K562 (cell line): Measurements from ENCODE around the gene PCDHGB7. TPM values are rescaled to one million over a fixed set of nuclear protein-coding genes. Genes with fewer than 3 reads are reported as not detected.
A peak's percentile ranks its signal among the peaks of the same experiment; 100 is the strongest.

Experiments used
- L3MBTL2 ChIP-seq: fragments of 450-650 bp; IDR thresholded peaks from 2 replicates; pipeline ENCODE4 v1.6.1; 2016; ENCODE audit warnings: mild to moderate bottlenecking, moderate library complexity
- MEIS2 ChIP-seq: fragments of 450-650 bp; IDR thresholded peaks from 2 replicates; pipeline ENCODE4 v1.6.1; 2014; ENCODE audit warnings: mild to moderate bottlenecking; ENCODE audit not compliant: partially characterized antibody
- SPI1 ChIP-seq: IDR thresholded peaks from 2 replicates; pipeline ENCODE4 v1.6.1; 2011; ENCODE audit warnings: low read depth, low read length, control low read depth, borderline replicate concordance
- SREBF2 ChIP-seq: sonication (generic); formaldehyde crosslinking; IDR thresholded peaks from 2 replicates; pipeline ENCODE4 v1.4.0; 2020; ENCODE audit warnings: mild to moderate bottlenecking, missing genetic modification reagents
- YY1 ChIP-seq, 3 experiments: IDR thresholded peaks; 2 replicates each; pipeline ENCODE4 v1.6.1; 2011; ENCODE audit warnings: low read length in 2 of 3, mild to moderate bottlenecking in 2 of 3, moderate library complexity in 2 of 3, borderline replicate concordance in 1 of 3, control low read depth in 1 of 3, low read depth in 1 of 3; ENCODE audit not compliant: insufficient read depth in 3 of 3, insufficient replicate concordance in 2 of 3, control insufficient read depth in 1 of 3, insufficient read length in 1 of 3; ENCODE audit errors: extremely low read depth in 1 of 3
- ZNF384 ChIP-seq: IDR thresholded peaks from 2 replicates; pipeline ENCODE4 v1.6.1; 2012; ENCODE audit warnings: low read depth, low read length, improper control_type of control experiment
- ZNF445 ChIP-seq: fragments of 250-450 bp; sonication (Bioruptor Pico); IDR thresholded peaks from 2 replicates; pipeline ENCODE4 v1.4.0; 2020; ENCODE audit warnings: low read depth, mild to moderate bottlenecking, moderate library complexity
- ZNF76 ChIP-seq: fragments of 250-450 bp; sonication (Bioruptor Pico); IDR thresholded peaks from 2 replicates; pipeline ENCODE4 v1.4.0; 2020; ENCODE audit warnings: mild to moderate bottlenecking, moderate library complexity, borderline replicate concordance
- polyA plus RNA-seq, 8 experiments: library from polyadenylated mRNA; depleted of rRNA in 4 of 8; stranded (reverse) in 5 of 8; unstranded in 3 of 8; fragments of >200 nt; fragmentation: Nextera tagmentation in 2 of 8; fragmentation: Illumina TruSeq in 1 of 8; extraction: Ambion mirVana in 2 of 8; extraction: Trizol in 1 of 8; gene quantifications; 2 replicates each; pipeline versions ENCODE4 v1.2.1 to v1.2.3, GENCODE V29; 2011 to 2014; ENCODE audit warnings: inconsistent platforms in 1 of 8, missing spikeins in 1 of 8
- total RNA-seq, 7 experiments: library from RNA; depleted of rRNA in 6 of 7; stranded (reverse); fragments of >200 nt in 6 of 7; fragmentation: Illumina TruSeq in 2 of 7; extraction: Trizol in 2 of 7; gene quantifications; 2 replicates each; pipeline versions ENCODE4 v1.2.1 to v1.2.3, GENCODE V29; 2011 to 2021; ENCODE audit warnings: low replicate concordance in 1 of 7
- TF ChIP-seq, protein P1 (sequence below): sonication (generic); formaldehyde crosslinking; IDR thresholded peaks from 2 replicates; pipeline ENCODE4 v1.8.1; 2023; ENCODE audit warnings: missing genetic modification reagents, mild to moderate bottlenecking, borderline replicate concordance
- TF ChIP-seq, protein P2 (sequence below), 2 experiments: fragments of 450-650 bp; IDR thresholded peaks; 2 replicates each; pipeline ENCODE4 v1.6.1; 2018; ENCODE audit warnings: mild to moderate bottlenecking in 2 of 2, low read depth in 1 of 2; ENCODE audit not compliant: partially characterized antibody in 2 of 2
- TF ChIP-seq, protein P3 (sequence below): fragments of 450-650 bp; IDR thresholded peaks from 2 replicates; pipeline ENCODE4 v1.7.0; 2016; ENCODE audit warnings: borderline replicate concordance

The PCDHGB7 gene
- total and polyA plus RNA-seq, 9 of the 15 experiments (the other 6 are each of a cell fraction or from before 2014, with no cell fraction given): 0.09 TPM; not detected in 8

DNA sequence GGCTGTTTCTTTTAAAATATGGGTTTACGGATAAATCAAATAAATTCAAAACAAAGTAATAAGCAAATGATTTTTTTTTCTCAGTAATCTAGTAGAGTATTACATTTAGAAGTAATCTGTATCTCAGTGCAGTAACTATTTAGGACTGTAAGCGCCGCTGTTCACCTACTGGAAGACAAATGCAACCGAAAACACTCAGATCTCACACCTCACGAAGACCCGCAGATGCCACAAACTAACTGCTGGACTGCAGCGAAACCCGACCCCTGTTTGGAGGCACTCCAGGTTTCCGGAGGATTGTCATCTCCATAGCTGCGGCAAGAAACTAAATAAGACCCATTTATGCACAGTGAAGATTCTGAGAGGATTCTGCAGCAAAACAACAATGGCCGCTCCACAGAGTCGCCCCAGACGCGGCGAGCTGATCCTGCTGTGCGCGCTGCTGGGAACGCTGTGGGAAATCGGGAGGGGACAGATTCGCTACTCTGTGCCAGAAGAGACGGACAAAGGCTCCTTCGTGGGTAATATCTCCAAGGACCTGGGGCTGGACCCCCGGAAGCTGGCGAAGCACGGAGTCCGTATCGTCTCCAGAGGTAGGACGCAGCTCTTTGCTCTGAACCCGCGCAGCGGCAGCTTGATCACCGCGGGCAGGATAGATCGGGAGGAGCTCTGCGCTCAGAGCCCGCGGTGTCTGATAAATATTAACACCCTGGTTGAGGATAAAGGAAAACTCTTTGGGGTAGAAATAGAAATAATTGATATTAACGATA lies 24.9 kb upstream of the PCDHGB7 start, which contains the start of gene PCDHGA8 (continued):
- TF ChIP-seq YY1 (IDR thresholded peaks at IDR 0.05; ENCODE audit: borderline replicate concordance in 1 of 3, control insufficient read depth in 1 of 3, extremely low read depth in 1 of 3, insufficient read depth in 3 of 3, insufficient read length in 1 of 3, insufficient replicate concordance in 2 of 3, low read depth in 1 of 3, low read length in 2 of 3) (peak in 1 of 3 experiments; percentile 56), MEIS2 (no peak), ZNF384 (no peak), ZNF76 (CRISPR knock-in tag) (no peak), ZNF445 (CRISPR knock-in tag) (no peak), L3MBTL2 (peak; percentile 93), SREBF2 (CRISPR knock-in tag) (no peak), SPI1 (no peak)
- TF ChIP-seq, protein P1, sequence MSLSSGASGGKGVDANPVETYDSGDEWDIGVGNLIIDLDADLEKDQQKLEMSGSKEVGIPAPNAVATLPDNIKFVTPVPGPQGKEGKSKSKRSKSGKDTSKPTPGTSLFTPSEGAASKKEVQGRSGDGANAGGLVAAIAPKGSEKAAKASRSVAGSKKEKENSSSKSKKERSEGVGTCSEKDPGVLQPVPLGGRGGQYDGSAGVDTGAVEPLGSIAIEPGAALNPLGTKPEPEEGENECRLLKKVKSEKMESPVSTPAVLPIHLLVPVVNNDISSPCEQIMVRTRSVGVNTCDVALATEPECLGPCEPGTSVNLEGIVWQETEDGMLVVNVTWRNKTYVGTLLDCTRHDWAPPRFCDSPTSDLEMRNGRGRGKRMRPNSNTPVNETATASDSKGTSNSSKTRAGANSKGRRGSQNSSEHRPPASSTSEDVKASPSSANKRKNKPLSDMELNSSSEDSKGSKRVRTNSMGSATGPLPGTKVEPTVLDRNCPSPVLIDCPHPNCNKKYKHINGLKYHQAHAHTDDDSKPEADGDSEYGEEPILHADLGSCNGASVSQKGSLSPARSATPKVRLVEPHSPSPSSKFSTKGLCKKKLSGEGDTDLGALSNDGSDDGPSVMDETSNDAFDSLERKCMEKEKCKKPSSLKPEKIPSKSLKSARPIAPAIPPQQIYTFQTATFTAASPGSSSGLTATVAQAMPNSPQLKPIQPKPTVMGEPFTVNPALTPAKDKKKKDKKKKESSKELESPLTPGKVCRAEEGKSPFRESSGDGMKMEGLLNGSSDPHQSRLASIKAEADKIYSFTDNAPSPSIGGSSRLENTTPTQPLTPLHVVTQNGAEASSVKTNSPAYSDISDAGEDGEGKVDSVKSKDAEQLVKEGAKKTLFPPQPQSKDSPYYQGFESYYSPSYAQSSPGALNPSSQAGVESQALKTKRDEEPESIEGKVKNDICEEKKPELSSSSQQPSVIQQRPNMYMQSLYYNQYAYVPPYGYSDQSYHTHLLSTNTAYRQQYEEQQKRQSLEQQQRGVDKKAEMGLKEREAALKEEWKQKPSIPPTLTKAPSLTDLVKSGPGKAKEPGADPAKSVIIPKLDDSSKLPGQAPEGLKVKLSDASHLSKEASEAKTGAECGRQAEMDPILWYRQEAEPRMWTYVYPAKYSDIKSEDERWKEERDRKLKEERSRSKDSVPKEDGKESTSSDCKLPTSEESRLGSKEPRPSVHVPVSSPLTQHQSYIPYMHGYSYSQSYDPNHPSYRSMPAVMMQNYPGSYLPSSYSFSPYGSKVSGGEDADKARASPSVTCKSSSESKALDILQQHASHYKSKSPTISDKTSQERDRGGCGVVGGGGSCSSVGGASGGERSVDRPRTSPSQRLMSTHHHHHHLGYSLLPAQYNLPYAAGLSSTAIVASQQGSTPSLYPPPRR (CRISPR knock-in tag): no peak
- TF ChIP-seq, protein P2, sequence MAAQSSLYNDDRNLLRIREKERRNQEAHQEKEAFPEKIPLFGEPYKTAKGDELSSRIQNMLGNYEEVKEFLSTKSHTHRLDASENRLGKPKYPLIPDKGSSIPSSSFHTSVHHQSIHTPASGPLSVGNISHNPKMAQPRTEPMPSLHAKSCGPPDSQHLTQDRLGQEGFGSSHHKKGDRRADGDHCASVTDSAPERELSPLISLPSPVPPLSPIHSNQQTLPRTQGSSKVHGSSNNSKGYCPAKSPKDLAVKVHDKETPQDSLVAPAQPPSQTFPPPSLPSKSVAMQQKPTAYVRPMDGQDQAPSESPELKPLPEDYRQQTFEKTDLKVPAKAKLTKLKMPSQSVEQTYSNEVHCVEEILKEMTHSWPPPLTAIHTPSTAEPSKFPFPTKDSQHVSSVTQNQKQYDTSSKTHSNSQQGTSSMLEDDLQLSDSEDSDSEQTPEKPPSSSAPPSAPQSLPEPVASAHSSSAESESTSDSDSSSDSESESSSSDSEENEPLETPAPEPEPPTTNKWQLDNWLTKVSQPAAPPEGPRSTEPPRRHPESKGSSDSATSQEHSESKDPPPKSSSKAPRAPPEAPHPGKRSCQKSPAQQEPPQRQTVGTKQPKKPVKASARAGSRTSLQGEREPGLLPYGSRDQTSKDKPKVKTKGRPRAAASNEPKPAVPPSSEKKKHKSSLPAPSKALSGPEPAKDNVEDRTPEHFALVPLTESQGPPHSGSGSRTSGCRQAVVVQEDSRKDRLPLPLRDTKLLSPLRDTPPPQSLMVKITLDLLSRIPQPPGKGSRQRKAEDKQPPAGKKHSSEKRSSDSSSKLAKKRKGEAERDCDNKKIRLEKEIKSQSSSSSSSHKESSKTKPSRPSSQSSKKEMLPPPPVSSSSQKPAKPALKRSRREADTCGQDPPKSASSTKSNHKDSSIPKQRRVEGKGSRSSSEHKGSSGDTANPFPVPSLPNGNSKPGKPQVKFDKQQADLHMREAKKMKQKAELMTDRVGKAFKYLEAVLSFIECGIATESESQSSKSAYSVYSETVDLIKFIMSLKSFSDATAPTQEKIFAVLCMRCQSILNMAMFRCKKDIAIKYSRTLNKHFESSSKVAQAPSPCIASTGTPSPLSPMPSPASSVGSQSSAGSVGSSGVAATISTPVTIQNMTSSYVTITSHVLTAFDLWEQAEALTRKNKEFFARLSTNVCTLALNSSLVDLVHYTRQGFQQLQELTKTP (IDR thresholded peaks at IDR 0.05; ENCODE audit: low read depth in 1 of 2, partially characterized antibody in 2 of 2): no peak
- TF ChIP-seq, protein P3, sequence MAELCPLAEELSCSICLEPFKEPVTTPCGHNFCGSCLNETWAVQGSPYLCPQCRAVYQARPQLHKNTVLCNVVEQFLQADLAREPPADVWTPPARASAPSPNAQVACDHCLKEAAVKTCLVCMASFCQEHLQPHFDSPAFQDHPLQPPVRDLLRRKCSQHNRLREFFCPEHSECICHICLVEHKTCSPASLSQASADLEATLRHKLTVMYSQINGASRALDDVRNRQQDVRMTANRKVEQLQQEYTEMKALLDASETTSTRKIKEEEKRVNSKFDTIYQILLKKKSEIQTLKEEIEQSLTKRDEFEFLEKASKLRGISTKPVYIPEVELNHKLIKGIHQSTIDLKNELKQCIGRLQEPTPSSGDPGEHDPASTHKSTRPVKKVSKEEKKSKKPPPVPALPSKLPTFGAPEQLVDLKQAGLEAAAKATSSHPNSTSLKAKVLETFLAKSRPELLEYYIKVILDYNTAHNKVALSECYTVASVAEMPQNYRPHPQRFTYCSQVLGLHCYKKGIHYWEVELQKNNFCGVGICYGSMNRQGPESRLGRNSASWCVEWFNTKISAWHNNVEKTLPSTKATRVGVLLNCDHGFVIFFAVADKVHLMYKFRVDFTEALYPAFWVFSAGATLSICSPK: no peak
